Adrenal gland (tissue), 12 donors: Measurements from ENCODE around the gene MCF2L. TPM values are rescaled to one million over a fixed set of nuclear protein-coding genes. Genes with fewer than 3 reads are reported as not detected.

Experiments
- DNase-seq, 7 donors: peaks; one replicate each; pipeline ENCODE4 v3.0.0-alpha.2; 2019 to 2020
- H3K27ac ChIP-seq, 5 donors: fragments of 200-600 bp; sonication (generic) in 4 of 5; 1 replicate in 3 of 5; 2 replicates in 2 of 5; pipeline versions ENCODE4 v1.5.1 to v1.8.0; 2016 to 2020; ENCODE audit warnings: mild to moderate bottlenecking in 1 of 5
- H3K27me3 ChIP-seq: fragments of 200-600 bp; 2 replicates; pipeline ENCODE4 v1.8.0; 2021
- H3K36me3 ChIP-seq, 2 donors: fragments of 200-600 bp; replicated peaks in 1 of 2; 1 replicate in 1 of 2; 2 replicates in 1 of 2; pipeline versions ENCODE4 v1.5.1 to v1.8.0; 2018 to 2022
- H3K4me1 ChIP-seq, 2 donors: fragments of 200-600 bp; replicated peaks in 1 of 2; 1 replicate in 1 of 2; 2 replicates in 1 of 2; pipeline versions ENCODE4 v1.5.1 to v1.8.0; 2018 to 2021
- H3K4me3 ChIP-seq, 4 donors: fragments of 200-600 bp; sonication (generic) in 3 of 4; one replicate each; pipeline ENCODE4 v1.5.1; 2016 to 2018
- H3K9me3 ChIP-seq, 3 donors: fragments of 200-600 bp; sonication (generic) in 1 of 3; replicated peaks in 1 of 3; 1 replicate in 2 of 3; 2 replicates in 1 of 3; pipeline versions ENCODE4 v1.5.1 to v1.8.0; 2016 to 2021
- POLR2A ChIP-seq, 2 donors: fragments of 450-650 bp; IDR thresholded peaks; one replicate each; pipeline ENCODE4 v1.6.1; 2017; ENCODE audit warnings: antibody characterized with exemption in 2 of 2, mild to moderate bottlenecking in 2 of 2, moderate library complexity in 1 of 2
- WGBS, 4 donors: extraction: QIAGEN DNeasy Blood & Tissue Kit in 2 of 4; methylation state at CpG; one replicate each; pipeline versions ENCODE4 v1.1.5 to v1.1.7; 2013 to 2017; 5-methylcytosine and 5-hydroxymethylcytosine counted together
- intact Hi-C, 2 donors: fragments of 100-400 bp; cut with DNase I; formaldehyde crosslinking; loops; one replicate each; pipeline versions ENCODE4 v1.14.1 to v1.15.0; 2022 to 2023
- polyA plus RNA-seq, 3 donors: library from polyadenylated mRNA; stranded (reverse); fragments of 200-250 nt in 2 of 3; fragments of 350-450 nt in 1 of 3; fragmentation: Illumina TruSeq in 1 of 3; extraction: RNeasy Lipid Tissue Mini Kit (QIAGEN cat#74804) in 1 of 3; gene quantifications; one replicate each; pipeline ENCODE4 v1.2.3, GENCODE V29; 2013 to 2014
- total RNA-seq, 9 donors: library from RNA; depleted of rRNA in 4 of 9; stranded (reverse); fragments of >200 nt in 4 of 9; fragments of 120-200 nt in 1 of 9; fragmentation: NEBNext Ultra II Directional in 1 of 9; extraction: Animal tissue kit (Norgen Biotek cat#: 25700) in 1 of 9; gene quantifications; one replicate each; pipeline versions ENCODE4 v1.1.0 to v1.2.4, GENCODE V29; 2013 to 2023
- TF ChIP-seq, protein P1 (sequence below), 6 experiments: fragments of 450-650 bp in 4 of 6; fragments of 200-600 bp in 2 of 6; sonication (generic) in 1 of 6; IDR thresholded peaks; 1 replicate in 5 of 6; 2 replicates in 1 of 6; pipeline versions ENCODE4 v1.5.1 to v1.8.0; 2016 to 2021; ENCODE audit warnings: antibody characterized with exemption in 6 of 6, mild to moderate bottlenecking in 2 of 6, moderate library complexity in 1 of 6
- donor health status: healthy with polysubstance abuse.
- donor health status: Bipolar disorder and iron deficiency.
- donor health status: DM: yes; HTN: yes; CAD: no.
- donor health status: DM: no; HTN: no; CAD: no.
- donor health status: DM: no; HTN: no; CAD: no.
- donor health status: DM: yes; HTN: yes; CAD: no.

MCF2L gene
- total and polyA plus RNA-seq, 12 donors, result 7.6 to 49.0 (median 15.3) TPM

DNA sequence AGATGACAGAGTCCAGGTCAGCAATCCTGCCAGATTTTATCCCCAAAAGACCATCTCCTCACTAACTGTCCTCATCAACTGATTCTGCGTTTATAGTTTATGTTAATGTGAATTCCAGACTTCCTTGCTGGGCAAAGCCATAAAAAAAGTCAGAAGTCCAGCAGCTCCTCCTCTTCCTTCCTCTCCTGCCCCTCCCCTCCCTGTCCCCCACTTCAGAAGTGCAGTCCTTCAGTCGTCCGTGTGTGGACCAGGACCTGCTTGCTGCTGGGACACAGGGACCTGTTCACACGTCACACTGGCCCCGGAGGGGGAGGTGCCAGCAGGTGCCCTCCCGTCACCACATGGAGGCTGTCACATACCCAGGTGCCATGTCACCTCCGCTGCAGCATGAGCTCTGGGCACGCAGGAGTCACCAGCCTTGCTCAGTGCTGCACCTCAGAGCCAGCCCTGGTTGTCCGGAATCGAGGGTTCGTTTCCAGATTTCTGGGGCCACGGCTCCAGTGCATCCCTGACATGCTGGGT, 4.0 kb upstream of the MCF2L start:
- Histone ChIP-seq H3K27me3 (peaks cover 16% of the 10 kb centered on the region), H3K36me3 (no peaks in the 10 kb centered on the region), H3K9me3 (no peaks in the 10 kb centered on the region), H3K27ac (peak overlapping the region in 1 of 5 donors; percentile 55), H3K4me3 (no peak overlapping the region), H3K4me1 (peaks cover 0 to 16% of the 10 kb centered on the region in 2 donors)
- intact Hi-C loops, result no loop called here
- TF ChIP-seq, protein P1, sequence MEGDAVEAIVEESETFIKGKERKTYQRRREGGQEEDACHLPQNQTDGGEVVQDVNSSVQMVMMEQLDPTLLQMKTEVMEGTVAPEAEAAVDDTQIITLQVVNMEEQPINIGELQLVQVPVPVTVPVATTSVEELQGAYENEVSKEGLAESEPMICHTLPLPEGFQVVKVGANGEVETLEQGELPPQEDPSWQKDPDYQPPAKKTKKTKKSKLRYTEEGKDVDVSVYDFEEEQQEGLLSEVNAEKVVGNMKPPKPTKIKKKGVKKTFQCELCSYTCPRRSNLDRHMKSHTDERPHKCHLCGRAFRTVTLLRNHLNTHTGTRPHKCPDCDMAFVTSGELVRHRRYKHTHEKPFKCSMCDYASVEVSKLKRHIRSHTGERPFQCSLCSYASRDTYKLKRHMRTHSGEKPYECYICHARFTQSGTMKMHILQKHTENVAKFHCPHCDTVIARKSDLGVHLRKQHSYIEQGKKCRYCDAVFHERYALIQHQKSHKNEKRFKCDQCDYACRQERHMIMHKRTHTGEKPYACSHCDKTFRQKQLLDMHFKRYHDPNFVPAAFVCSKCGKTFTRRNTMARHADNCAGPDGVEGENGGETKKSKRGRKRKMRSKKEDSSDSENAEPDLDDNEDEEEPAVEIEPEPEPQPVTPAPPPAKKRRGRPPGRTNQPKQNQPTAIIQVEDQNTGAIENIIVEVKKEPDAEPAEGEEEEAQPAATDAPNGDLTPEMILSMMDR (IDR thresholded peaks at IDR 0.05), result no peak
- TF ChIP-seq POLR2A (IDR thresholded peaks at IDR 0.05), result no peak
- 44 to 63% (median 53%) methylated on average over 7 to 12 of the region's 12 CpGs for WGBS, 4 donors
- peak in 3 of 7 donors; percentile 7 to 51 (median 11) for DNase-seq

DNA sequence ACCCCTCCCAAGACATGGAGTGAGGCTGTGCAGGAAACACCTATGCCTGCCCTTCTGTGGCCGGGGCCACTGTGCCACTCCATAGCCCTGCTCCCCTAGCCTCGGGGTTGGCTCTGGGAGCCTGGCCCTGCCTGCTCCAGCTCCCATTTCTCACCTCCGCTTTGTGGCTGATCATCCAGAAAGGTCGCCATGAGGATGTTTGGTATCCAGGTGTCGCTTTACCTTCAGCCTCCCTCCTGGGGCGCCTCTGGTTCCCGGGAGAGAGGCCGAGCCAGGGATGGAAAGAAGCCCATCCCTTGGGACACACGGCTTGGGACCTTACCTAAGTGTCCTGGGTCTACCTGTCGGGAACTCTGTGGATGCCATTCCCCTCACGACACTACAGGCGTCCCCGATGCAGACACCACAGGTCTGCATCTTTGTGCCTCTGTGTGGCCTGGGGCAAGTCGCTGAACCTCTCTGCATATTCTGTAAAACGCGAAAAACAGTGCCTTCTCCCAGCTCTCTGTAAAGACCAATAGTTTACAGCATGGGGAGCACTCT, 3.4 kb upstream of the MCF2L start:
- Histone ChIP-seq H3K9me3 (no peaks in the 10 kb centered on the region), H3K4me1 (peaks cover 0 to 16% of the 10 kb centered on the region in 2 donors), H3K27ac (peak overlapping the region in 1 of 5 donors; percentile 55), H3K27me3 (peaks cover 22% of the 10 kb centered on the region), H3K4me3 (no peak overlapping the region), H3K36me3 (no peaks in the 10 kb centered on the region)
- TF ChIP-seq POLR2A (IDR thresholded peaks at IDR 0.05), result no peak
- TF ChIP-seq, protein P1 (IDR thresholded peaks at IDR 0.05), result no peak
- DNase-seq, result no peak
- 88 to 90% (median 89%) methylated on average over 7 to 16 of the region's 16 CpGs for WGBS, 4 donors
- intact Hi-C loops, result no loop called here

DNA sequence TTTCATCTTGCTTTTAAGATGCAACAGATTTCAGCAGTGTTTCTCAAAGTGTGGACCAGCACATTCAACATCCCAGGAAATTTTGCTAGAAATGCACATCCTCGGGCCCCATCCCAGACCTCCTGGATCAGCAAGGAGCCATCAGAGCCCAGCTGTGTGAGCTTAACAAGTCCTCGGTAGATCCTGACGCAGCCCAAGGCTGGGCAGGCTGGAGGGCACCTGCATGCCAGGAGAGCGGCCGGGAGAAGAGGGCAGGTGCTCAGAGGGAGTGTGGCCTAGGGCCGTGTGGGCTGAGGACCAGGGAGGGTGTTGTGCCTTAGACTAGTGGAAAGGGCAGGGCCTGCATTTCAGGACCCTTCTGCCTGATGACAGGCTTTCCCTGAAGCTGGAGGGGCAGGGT, 2.2 kb upstream of the MCF2L start:
- Histone ChIP-seq H3K36me3 (no peaks in the 10 kb centered on the region), H3K4me1 (peaks cover 0 to 16% of the 10 kb centered on the region in 2 donors), H3K27me3 (peaks cover 24% of the 10 kb centered on the region), H3K4me3 (no peak overlapping the region), H3K27ac (no peak overlapping the region), H3K9me3 (no peaks in the 10 kb centered on the region)
- DNase-seq, result peak in 2 of 7 donors; percentile 1 to 5
- TF ChIP-seq POLR2A (IDR thresholded peaks at IDR 0.05), result no peak
- TF ChIP-seq, protein P1 (IDR thresholded peaks at IDR 0.05), result no peak
- intact Hi-C loops, result no loop called here
- WGBS, 4 donors, result 79 to 92% (median 87%) methylated on average over 5 to 6 of the region's 6 CpGs

DNA sequence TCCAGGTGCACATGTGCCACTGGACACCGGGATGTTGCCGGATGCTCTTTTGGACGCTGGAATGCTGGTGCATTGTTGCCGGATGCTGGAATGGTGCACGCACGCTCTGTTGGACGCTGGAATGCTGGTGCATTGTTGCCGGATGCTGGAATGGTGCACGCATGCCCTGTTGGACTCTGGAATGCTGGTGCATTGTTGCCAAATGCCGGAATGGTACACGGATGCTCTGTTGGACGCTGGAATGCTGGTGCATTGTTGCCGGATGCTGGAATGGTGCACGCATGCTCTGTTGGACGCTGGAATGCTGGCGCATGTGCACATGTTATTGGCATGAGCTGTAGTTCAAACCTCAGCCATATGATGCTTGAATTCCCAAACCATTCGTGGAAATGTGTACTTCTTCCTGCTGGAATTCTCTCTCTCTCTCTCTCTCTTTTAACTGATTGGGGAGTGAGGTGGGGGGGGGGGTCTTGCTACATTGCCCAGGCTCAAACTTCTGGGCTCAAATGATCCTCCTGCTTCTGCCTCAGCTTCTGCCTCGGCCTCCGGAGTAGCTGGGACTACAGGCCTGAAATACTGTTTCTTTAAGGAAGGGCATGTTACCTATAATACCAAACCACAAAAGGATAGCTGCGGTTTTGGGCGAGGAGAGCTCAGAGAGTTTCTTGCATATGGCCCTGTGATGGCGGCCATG, 1.2 kb upstream of the MCF2L start:
- H3K36me3 ChIP-seq, result no peaks in the 10 kb centered on the region
- H3K27me3 ChIP-seq, result peaks cover 24% of the 10 kb centered on the region
- no peak overlapping the region for H3K4me3 ChIP-seq
- no peak overlapping the region for H3K27ac ChIP-seq
- 78 to 88% (median 80%) methylated on average over 16 to 22 of the region's 22 CpGs for WGBS, 4 donors
- peaks cover 0 to 16% of the 10 kb centered on the region in 2 donors for H3K4me1 ChIP-seq
- H3K9me3 ChIP-seq, result no peaks in the 10 kb centered on the region
- intact Hi-C loops, result no loop called here
- no peak for DNase-seq
- no peak for TF ChIP-seq POLR2A (IDR thresholded peaks at IDR 0.05)
- TF ChIP-seq, protein P1 (IDR thresholded peaks at IDR 0.05), result no peak
